ENCODE results near the gene PGLYRP1.

PGLYRP1 gene

GRCh38 chr19:46033401-46033800 is 10.5 kb upstream of the PGLYRP1 start:
- no peak for DNase-seq (ENCODE audit: low read depth in 1 of 2, low spot score in 1 of 2)

- DNase-seq (ENCODE audit: low read depth in 1 of 2, low spot score in 1 of 2) = no peak
These were observed 9.8 kb upstream of the PGLYRP1 start for GRCh38 chr19:46032597-46033025.

GRCh38 chr19:46031781-46032596 is 9.1 kb upstream of the PGLYRP1 start:
- no peak for DNase-seq (ENCODE audit: low read depth in 1 of 2, low spot score in 1 of 2)

GRCh38 chr19:46030812-46031550 is 8.1 kb upstream of the PGLYRP1 start:
- DNase-seq (ENCODE audit: low read depth in 1 of 2, low spot score in 1 of 2) = no peak

- DNase-seq (ENCODE audit: low read depth in 1 of 2, low spot score in 1 of 2) = no peak
These were observed 3.0 kb upstream of the PGLYRP1 start for GRCh38 chr19:46025835-46026234.

GRCh38 chr19:46023311-46023779 is 492 bp upstream of the PGLYRP1 start:
- DNase-seq (ENCODE audit: low read depth in 1 of 2, low spot score in 1 of 2) = no peak

- no peak for DNase-seq (ENCODE audit: low read depth in 1 of 2, low spot score in 1 of 2)
These were observed 807 bp downstream of the PGLYRP1 start for GRCh38 chr19:46022061-46022430.

GRCh38 chr19:46021531-46022041 is 1.3 kb downstream of the PGLYRP1 start:
- no peak for DNase-seq (ENCODE audit: low read depth in 1 of 2, low spot score in 1 of 2)

GRCh38 chr19:46020819-46021125 is 2.1 kb downstream of the PGLYRP1 start:
- DNase-seq (ENCODE audit: low read depth in 1 of 2, low spot score in 1 of 2) = no peak

- DNase-seq (ENCODE audit: low read depth in 1 of 2, low spot score in 1 of 2) = no peak
These were observed 3.6 kb downstream of the PGLYRP1 start for GRCh38 chr19:46019270-46019669.

- no peak for DNase-seq (ENCODE audit: low read depth in 1 of 2, low spot score in 1 of 2)
These were observed 4.1 kb downstream of the PGLYRP1 start for GRCh38 chr19:46018729-46019251.

- no peak for DNase-seq (ENCODE audit: low read depth in 1 of 2, low spot score in 1 of 2)
These were observed 4.8 kb downstream of the PGLYRP1 start for GRCh38 chr19:46017874-46018675.

- DNase-seq (ENCODE audit: low read depth in 1 of 2, low spot score in 1 of 2) = no peak
These were observed 5.8 kb downstream of the PGLYRP1 start for GRCh38 chr19:46017095-46017429.

GRCh38 chr19:46016426-46017094 is 6.3 kb downstream of the PGLYRP1 start:
- peak; percentile 71 to 72 for DNase-seq (ENCODE audit: low read depth in 1 of 2, low spot score in 1 of 2)

- no peak for DNase-seq (ENCODE audit: low read depth in 1 of 2, low spot score in 1 of 2)
These were observed 7.0 kb downstream of the PGLYRP1 start for GRCh38 chr19:46015687-46016425.

GRCh38 chr19:46014941-46015686 is 7.7 kb downstream of the PGLYRP1 start:
- DNase-seq (ENCODE audit: low read depth in 1 of 2, low spot score in 1 of 2) = peak; percentile 32 to 43

- DNase-seq (ENCODE audit: low read depth in 1 of 2, low spot score in 1 of 2) = no peak
These were observed 8.3 kb downstream of the PGLYRP1 start for GRCh38 chr19:46014534-46014933.

- DNase-seq (ENCODE audit: low read depth in 1 of 2, low spot score in 1 of 2) = peak; percentile 38 to 53
These were observed 13.0 kb downstream of the PGLYRP1 start for GRCh38 chr19:46009530-46010510.

Measured in activated CD4-positive, alpha-beta T cell treated with anti-CD3 and anti-CD28 coated beads, Interleukin-2, amount 50 U/mL, for 24 hours (primary cell).